Adipose tissue (tissue), 3 donors: ENCODE results near the gene KCNG1. TPM values are rescaled to one million over a fixed set of nuclear protein-coding genes. Genes with fewer than 3 reads are reported as not detected.

ENCODE experiments used
- H3K27ac ChIP-seq: one replicate; pipeline ENCODE4 v1.5.1; 2013; ENCODE audit warnings: low read depth, low read length
- WGBS, 3 donors: extraction: QIAGEN DNeasy Blood & Tissue Kit; methylation state at CpG; one replicate each; pipeline ENCODE4 v1.1.7; 2013; 5-methylcytosine and 5-hydroxymethylcytosine counted together
- polyA plus RNA-seq, 3 donors: library from polyadenylated mRNA; stranded (reverse); fragments of 200-250 nt; gene quantifications; one replicate each; pipeline ENCODE4 v1.2.3, GENCODE V29; 2013
- donor health status: healthy with polysubstance abuse.
- donor health status: Bipolar disorder and iron deficiency.
- donor health status: healthy.

KCNG1 gene
- polyA plus RNA-seq, 3 donors, result 0.22 to 1.6 (median 0.30) TPM

- 83 to 93% (median 89%) methylated on average over 14 of the region's 14 CpGs for WGBS, 3 donors
- no peak overlapping the region for H3K27ac ChIP-seq
Measured at GRCh38 chr20:51037532-51038115, 14.7 kb upstream of the KCNG1 start.

DNA sequence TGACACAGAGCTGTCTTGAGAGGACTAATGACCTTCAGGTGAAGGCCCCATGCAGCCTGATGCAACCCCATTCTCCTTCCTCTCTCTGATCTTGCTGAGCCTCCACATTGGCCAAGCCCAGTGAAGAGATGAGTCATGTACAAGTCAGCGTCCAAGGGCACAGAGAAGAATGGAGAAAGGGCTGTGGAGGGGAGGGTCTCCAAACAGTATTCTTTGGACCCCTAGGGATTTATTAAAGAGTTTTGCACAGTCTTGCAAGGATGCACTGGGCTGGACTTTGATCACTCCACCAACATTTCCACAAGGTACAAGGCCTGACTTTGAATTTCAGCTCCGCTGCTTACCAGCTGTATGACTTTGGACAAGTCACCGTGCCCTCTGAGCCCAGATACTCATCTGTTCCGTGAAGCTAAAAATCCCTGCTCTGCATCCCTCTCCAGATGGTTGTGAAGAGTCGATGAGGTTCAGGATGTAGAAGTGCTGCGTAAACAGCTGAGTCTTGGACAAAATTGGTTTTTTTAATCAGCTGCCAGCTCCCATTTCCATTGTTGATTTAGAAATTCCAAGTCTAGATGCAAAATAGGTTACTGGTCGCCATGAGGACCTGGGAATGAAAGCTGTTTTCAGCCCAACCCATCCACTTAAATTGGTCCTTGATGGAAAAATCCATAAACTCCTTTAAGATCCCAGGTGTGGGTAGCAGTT is 14.1 kb upstream of the KCNG1 start:
- 74 to 86% (median 86%) methylated on average over 7 of the region's 7 CpGs for WGBS, 3 donors
- H3K27ac ChIP-seq, result no peak overlapping the region

GRCh38 chr20:51036226-51036625 is 13.3 kb upstream of the KCNG1 start:
- 71 to 74% (median 72%) methylated on average over 4 of the region's 4 CpGs for WGBS, 3 donors
- no peak overlapping the region for H3K27ac ChIP-seq

- 51 to 81% (median 81%) methylated on average over 9 of the region's 9 CpGs for WGBS, 3 donors
- no peak overlapping the region for H3K27ac ChIP-seq
Measured at GRCh38 chr20:51034988-51035656, 12.2 kb upstream of the KCNG1 start.

- WGBS, 3 donors, result 60 to 75% (median 67%) methylated on average over 2 of the region's 2 CpGs
- H3K27ac ChIP-seq, result no peak overlapping the region
Measured at GRCh38 chr20:51034476-51034875, 11.6 kb upstream of the KCNG1 start.

DNA sequence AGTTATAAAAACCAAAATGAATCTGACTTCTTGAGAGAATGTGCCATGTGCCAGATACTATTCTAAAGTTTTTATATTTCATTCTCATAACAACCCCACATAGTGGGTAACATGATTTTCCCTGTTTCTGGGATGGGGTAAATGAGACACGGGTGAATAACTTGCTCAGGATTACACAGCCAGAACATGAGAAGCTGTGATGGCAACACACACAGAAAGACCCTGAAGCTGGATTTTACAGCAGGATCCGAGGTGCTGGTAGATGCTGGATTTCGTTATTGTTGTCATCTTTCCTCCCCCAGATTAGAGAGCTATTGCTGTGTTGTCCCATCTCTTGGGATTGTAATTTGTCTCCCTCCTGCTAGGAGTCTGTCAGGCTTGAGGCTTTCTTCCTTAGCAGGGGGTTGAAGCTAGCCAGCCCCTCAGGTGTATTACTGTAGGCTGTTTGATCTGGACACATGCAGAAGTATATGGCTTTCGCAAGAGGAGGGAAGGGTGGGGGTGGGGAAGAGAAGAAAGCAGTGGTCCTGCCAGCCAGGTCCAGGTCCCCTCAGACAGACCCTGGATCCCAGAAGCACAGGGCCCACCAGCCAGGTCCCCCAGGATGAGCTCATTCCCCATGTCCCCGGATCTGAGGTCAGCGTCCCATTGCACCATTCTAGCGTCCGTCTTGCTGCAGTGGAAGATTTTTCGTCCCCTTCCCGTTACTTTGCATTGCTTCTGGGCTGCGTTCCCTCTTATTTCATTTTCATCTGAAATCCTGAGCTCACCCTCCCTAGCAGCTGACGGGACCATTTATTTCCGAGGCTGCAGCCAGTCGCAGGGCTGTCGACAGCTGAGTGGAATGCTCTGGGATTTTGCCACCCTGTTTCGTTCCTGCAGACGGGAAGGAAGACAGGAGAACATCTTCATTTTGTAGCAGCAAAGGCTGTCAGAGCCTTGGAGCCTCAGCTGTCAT is 7.3 kb upstream of the KCNG1 start:
- WGBS, 3 donors, result 40 to 45% (median 42%) methylated on average over 17 of the region's 17 CpGs
- H3K27ac ChIP-seq, result no peak overlapping the region

GRCh38 chr20:51029556-51029955 is 6.6 kb upstream of the KCNG1 start:
- 44 to 78% (median 74%) methylated on average over 1 of the region's 1 CpG for WGBS, 3 donors
- H3K27ac ChIP-seq, result no peak overlapping the region

- H3K27ac ChIP-seq, result no peak overlapping the region
- 18 to 30% (median 26%) methylated on average over 10 of the region's 10 CpGs for WGBS, 3 donors
Measured at GRCh38 chr20:51028616-51029212, 5.8 kb upstream of the KCNG1 start.

GRCh38 chr20:51027035-51027795 is 4.3 kb upstream of the KCNG1 start:
- WGBS, 3 donors, result 65 to 72% (median 67%) methylated on average over 5 of the region's 5 CpGs
- no peak overlapping the region for H3K27ac ChIP-seq

DNA sequence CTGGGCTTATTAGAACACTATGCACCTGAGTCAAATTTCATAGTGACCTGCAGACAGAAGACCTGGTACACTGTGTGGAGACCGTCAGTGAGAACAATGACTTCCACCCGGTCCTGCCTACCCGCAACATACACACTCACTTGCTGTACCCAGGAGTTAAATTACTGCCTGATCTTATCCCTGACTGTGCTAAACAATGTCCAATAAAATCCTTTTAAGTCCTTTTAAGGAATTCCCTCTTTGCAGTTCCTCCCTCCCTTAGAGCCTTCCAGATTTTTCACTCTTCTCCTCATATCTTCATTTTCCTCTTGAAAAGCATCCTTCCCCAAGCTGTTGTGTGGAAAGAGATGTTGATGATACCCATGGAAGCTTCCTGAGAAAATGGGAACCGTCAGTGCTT is 3.4 kb upstream of the KCNG1 start:
- H3K27ac ChIP-seq, result no peak overlapping the region
- WGBS, 3 donors, result 42 to 57% (median 55%) methylated on average over 4 of the region's 4 CpGs

DNA sequence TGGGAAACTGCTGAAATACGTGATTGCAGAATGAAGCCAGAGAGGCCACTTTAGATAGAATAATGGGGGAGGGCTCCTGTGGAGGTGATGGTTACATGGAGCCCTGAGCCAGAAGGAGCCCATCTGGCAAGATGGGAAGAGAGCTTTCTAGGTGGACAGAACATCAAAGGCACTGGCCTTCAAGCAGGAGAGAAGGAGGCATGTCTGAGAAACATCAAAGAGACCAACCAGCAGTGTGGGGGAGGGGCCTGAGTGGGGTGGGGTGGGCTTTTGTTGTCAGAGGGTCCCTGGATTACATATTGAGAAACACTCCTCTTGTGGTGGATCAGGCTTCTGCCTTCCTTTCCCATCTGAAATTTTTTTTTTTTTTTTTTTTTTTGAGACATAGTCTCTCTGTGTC is 1.9 kb upstream of the KCNG1 start:
- 49 to 68% (median 60%) methylated on average over 1 of the region's 1 CpG for WGBS, 3 donors
- no peak overlapping the region for H3K27ac ChIP-seq

DNA sequence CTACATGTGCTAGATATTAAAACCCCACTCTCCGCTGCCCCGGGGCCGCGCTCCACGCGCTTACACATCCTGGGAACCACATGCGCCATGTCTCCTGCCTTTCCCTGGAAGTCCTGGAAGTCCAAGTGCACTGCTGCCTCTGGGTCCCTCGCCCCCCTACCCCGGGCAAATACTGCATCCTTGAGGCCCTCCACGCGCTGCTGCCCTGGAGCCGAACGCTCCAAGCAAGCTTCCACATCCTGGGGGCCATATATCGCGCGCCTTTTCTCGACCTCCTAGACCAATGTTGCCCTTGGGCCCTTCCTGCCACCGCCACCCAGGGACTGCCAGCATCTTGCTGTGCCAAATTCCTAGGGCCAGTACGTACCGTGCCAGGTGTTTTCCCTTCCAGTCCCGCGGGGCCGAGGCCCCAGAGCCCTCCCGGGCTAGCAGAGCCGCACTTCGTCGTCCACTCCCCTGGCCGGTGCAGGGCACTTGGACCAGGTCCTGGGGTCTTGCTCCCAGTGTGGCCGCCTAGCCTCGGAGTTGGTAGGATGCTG is 779 bp upstream of the KCNG1 start:
- H3K27ac ChIP-seq, result no peak overlapping the region
- WGBS, 3 donors, result 23 to 29% (median 26%) methylated on average over 30 of the region's 30 CpGs

DNA sequence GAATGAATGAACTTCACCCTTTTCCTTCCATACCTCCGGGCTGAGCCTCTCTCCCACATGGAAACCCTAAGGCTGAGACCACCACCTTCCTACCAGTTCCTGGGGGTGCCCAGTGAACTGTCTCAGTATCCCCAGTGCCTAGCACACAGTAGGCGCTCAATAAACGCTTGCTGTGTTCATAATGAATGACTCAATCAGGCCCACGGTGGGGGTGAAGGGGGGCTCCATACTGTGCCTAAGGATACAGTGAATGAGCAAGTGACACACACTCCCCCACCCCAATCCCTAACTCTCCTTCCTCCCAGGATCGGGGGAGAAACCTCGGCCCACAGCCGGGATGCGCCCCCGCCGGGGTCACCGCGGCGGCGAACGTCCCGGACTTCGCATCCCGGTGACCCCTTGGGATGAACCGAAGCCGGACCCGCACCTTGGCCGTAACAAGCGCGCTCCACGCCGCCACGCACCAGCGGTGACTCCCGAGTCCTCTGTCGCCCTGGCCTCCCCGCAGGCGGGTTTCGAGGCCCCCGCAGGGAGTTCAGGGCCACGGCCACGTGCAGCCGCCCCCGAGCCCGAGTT is 592 bp downstream of the KCNG1 start:
- 5 to 10% (median 8%) methylated on average over 34 to 39 of the region's 39 CpGs for WGBS, 3 donors
- no peak overlapping the region for H3K27ac ChIP-seq

GRCh38 chr20:51021067-51022025 is 1.6 kb downstream of the KCNG1 start:
- 47 to 59% (median 50%) methylated on average over 16 of the region's 16 CpGs for WGBS, 3 donors
- H3K27ac ChIP-seq, result no peak overlapping the region

DNA sequence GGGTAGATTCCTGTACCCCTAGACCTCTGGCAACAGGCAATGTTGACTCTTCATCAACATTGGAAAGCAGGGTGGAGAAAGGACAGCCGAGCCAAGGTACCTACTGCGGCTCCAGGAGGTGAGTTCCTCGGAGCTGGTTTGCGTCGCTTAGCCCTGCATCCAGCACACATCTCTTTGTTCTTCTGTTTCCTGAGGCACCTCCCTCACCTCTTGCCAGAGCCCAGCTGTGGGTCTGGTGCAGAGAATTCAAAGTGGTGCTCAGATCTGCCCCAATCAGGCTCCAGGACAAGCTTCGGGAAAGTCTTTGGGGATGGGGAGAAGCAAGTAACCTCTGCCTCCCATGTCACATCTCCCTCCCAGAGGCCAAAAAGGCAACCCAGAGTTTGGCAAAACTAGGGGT is 2.2 kb downstream of the KCNG1 start:
- H3K27ac ChIP-seq, result no peak overlapping the region
- 64 to 77% (median 64%) methylated on average over 6 of the region's 6 CpGs for WGBS, 3 donors
